Stimulated activated CD8-positive, alpha-beta memory T cell treated with anti-CD3 and anti-CD28 coated beads, Interleukin-7, amount 100 ng/mL, for 48 hours (primary cell): ENCODE results near the gene PTCHD1.

ENCODE experiments used
- DNase-seq, 2 donors: peaks; one replicate each; pipeline ENCODE4 v3.0.0-alpha.2; 2020; ENCODE audit warnings: low read depth in 1 of 2; ENCODE audit errors: extremely low read depth in 1 of 2

The PTCHD1 gene

DNA sequence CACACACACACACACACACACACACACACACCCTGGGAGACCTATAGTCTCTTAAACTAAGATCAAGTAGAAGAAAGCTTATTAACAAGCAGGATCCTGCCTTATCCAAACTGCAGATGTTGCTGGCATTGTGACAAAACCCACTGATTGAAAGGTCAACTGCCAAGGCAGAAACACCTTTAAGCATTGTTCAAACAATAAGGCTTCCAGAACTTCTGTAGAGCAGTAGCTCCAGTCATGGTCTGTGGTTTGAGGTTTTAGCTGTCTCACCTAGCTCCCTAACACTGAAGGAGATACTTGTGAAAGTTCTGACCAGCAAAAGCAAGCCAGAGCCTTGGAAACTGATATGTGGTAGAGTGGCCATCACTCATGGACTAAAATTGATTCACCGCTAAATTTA is 59.8 kb downstream of the PTCHD1 start:
- no peak for DNase-seq

DNA sequence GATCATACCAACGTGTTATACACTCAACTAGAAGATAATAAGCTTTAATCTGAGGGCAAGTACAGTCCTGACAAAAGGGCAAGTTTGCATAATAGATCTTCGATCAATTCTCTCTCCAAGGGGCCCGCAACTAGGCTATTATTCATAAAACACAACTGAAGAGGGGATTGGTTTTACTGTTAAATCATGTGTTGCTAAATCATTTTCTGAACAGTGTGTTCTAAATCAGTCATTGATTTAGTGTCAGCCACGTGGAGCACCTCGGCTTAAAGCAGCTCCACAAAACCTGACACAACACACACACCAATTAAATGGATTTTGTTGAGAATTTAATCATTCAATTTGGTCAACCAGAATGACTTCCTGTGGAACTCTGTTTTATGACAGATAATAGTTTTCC is 61.6 kb downstream of the PTCHD1 start:
- no peak for DNase-seq

DNA sequence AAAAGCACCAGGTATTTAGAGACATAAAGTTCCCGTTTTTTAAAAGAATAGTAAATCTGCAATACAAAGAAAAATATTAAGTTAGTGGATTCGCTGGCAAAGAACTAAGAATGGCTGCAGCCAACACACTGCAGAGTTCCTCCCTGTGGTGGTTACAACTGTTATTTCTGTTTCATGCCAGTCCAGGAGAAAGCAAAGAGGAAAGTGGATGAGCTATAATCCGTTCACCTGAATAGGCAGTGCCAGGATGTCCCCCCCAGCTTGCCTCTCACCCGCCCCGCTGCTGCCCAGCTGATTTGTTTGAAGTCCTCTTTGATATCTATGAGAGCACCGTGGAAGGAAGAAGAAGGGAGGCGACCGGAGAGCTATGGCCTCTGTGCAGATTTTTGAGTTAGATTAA is 63.9 kb downstream of the PTCHD1 start:
- DNase-seq: no peak

DNA sequence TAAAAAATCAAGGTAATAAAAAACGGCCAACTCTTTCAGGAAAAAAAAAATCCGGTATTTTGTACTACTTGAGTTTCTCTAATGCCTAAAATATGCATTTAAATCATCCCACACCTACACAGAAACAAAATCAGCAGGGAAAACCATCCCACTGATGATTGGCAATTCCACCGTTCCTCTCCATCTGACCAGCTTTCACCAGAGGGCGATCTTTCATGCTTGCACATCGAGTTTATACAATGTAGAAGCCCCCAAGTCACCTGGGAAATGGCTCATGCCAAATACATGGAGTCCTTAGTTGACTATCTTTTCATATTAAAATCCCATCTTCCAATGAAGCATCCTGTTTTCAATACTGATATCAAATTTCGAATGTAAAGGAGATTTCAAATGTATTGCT is 69.2 kb downstream of the PTCHD1 start:
- DNase-seq: no peak

DNA sequence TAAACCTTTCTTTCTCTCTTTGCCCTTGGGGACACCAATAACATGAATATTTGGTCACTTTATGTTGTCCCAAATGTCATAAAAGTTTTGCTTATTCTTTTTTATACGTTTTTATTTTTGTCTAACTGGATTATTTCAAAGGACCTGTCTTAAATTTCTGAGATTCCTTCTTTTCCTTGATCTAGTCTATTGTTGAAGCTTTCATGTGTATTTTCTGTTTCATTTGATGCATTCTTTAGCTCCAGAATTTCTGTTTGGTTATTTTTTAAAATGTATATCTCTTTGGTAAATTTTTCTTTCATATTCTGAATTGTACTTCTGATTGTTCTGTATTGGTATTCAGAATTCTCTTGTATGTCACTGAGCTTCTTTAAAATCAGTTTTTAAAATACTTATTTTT is 88.3 kb downstream of the PTCHD1 start:
- DNase-seq: no peak

DNA sequence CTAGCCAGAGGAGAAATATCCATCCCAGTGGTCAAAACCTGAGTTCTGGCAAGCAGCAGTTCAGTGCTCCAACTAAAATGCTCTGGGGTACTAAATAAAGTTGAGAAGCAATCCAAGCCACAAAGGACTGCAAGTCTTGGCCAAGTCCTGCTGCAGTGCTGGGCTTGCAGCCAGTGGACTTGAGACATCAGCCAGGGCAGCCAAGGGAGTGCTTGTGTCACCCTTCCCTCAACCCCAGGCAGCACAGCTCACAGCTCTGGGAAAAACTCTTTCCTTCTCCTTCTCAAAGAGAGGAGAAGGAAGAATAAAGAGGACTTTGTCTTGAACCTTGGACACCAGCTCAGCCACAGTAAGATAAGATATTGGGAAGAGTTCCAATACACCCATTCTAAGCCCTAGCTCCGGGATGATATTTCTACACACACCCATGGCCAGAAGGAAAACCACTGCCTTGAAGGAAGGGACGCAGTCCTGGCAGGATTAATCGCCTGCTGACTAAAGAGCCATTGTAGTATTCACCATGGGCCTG is 99.8 kb downstream of the PTCHD1 start:
- DNase-seq: no peak

DNA sequence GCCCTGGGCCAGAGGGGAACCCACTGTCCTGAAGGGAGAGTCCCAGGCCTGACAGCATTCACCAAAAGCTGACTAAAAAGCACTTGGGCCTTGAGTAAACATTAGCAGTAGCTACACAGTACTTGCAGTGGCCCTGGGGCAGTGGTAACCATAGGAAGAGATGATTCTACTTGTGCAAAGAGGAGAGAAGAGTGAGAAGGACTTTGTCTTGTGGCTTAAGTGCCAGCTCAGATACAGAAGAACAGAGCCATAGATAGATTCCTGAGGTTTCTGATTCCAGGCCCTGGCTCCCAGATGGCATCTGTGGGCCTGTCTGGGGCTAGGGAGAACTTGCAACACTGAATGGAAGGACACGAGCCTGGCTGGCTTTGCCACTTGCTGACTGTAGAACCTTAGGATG is 100.5 kb downstream of the PTCHD1 start:
- DNase-seq: no peak

DNA sequence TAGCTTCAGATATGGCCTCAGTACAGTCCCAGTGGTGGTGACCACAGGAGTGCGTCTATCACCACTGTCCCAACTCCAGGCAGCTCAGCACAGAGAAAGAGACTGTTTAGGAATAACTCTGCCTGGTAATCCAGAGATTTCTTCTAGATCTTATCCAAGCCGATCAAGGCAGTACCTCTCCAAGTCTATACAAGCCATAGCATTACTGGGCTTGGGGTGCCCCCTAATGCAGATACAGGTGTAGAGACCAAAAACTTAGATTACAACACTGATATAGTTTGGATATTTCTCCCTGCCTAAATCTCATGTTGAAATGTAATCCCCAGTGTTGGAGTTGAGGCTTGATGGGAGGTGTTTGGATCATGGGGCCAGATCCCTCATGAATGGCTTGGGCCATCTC is 100.9 kb downstream of the PTCHD1 start:
- no peak for DNase-seq

DNA sequence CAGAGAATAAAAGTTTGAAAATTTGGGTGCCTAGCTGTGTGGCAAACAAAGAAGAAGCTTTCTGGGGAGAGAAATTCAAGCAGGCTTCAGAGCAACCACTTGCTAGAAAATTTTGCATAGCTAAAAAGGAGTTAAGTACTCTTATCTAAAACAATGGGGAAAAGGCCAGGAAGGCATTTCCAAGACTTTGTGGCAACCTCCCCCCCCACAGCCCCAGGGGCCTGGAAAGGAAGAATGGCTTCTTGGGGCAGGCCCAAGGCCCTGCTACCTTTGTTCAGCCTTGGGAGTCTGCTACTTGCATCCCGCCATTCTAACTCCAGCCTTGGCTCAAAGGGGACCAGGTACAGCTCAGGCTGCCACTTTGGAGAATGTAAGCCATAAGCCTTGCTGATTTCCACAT is 102.2 kb downstream of the PTCHD1 start:
- no peak for DNase-seq

DNA sequence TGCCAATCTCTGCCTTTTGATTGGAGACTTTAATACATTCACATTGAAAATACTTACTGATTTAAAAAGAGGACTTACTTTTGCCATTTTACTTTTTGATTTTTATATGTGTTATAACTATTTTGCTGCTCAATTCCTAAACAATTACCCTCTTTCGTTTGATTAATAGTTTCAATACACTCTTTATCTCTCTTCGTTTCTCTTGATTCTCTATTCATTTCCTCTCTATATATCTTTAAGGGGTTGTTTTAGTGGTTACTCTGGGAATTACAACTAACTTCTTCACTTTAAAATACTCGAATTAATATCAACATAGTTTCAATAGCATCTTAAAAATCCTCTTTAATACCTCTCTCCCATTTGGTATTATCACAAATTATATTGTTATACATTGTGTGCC is 116.6 kb downstream of the PTCHD1 start:
- DNase-seq: no peak
